Stimulated activated CD4-positive, alpha-beta T cell treated with anti-CD3 and anti-CD28 coated beads, Interleukin-12 subunit alpha, Interleukin-12 subunit beta, amount 100 ng/mL, for 4 hours (primary cell): ENCODE data around the gene SNX10.

Experiments used
- DNase-seq: peaks from one replicate; pipeline ENCODE4 v3.0.0-alpha.2; 2020

The SNX10 gene

DNA sequence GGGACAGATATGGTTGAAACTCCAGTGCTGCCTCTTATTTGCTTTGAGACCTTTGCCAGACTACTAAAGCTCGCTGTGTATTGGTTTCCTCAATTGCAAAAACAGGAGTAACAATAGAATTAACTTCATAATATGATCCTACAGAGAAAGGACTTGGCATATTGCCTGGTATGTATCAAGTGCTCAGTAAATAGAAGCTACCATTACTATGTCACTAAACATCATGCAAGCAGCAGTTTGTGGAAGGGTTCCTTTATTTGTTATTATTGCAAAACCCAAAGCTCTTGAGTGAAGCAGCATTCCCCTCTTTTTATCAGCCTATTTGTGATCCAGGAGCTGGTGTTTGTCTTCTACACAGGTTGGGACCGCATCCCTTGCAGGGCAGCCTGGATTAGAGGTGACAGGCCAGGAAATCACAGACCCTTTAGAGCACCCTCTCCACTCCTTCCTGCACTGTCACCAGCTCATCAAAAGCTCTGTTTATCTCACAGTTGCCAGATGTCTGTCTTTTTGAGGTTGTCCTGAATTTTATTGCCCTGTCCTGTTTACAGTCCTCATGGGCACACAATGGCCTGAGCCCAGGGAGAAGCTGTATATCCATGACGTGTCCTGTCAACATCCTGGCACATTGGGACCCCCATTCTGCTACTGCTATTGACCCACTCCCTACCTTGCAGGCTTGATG is 121.5 kb downstream of the SNX10 start:
- no peak for DNase-seq

DNA sequence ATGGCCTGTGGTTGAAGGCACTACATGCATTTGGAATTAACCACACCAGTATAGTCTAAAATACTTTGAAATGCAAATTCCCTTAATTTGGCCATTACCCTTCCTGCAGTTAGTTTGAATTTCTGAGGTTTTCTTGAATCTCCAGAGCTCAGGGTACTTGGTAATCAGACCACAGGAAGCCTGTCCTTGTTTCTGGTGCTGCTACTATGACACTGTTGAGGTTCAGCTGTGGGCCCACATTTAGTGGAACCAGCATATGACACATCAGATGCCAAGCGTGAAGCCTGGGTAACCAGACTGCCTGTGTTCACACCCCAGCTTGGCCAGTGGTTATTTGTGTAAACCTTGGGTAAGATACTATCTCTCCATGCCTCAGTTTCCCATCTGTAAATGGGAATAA is 124.3 kb downstream of the SNX10 start:
- no peak for DNase-seq

DNA sequence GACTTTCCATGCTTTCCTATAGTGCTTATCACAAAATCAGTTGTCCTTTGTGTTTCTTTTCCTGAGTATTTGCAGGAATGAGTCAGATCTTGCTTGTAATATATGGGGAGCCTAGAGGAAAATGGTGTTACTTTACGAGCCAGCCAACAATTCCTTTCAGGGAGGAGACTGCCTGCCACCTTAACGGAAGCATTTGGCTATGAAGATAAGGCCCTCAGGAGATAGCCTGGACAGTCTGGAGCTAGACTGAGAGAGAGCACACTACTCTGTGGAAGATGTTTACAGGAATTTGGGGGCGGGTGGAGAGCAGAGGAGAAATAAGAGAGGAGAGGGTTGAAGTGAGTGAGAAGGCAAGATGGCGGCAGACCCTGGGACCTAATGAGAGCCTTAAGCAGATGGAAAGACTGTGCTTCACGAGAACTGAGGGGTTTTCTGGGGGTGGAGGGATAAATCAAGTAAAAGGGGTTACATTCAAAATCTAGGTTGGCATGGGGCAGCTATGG is 126.3 kb downstream of the SNX10 start:
- no peak for DNase-seq

DNA sequence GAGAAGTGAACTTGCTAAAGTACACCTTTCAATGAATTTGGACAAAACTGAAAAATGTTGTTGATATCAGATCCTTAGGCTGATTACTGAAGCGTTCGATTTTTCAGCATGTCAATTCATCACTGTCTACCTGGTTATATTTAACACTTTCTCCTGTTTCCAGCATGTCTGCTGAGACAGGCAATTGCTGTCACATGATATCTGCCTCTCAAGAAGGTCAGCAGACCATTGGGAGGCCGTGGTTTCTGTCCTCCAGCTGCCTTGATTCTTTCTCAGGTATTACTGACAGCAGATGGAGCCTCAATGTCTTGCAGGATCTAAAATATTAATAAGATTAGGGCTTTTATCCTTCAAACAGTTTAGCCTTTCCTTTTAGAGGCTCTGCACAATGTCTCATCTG is 127.5 kb downstream of the SNX10 start:
- DNase-seq = no peak

DNA sequence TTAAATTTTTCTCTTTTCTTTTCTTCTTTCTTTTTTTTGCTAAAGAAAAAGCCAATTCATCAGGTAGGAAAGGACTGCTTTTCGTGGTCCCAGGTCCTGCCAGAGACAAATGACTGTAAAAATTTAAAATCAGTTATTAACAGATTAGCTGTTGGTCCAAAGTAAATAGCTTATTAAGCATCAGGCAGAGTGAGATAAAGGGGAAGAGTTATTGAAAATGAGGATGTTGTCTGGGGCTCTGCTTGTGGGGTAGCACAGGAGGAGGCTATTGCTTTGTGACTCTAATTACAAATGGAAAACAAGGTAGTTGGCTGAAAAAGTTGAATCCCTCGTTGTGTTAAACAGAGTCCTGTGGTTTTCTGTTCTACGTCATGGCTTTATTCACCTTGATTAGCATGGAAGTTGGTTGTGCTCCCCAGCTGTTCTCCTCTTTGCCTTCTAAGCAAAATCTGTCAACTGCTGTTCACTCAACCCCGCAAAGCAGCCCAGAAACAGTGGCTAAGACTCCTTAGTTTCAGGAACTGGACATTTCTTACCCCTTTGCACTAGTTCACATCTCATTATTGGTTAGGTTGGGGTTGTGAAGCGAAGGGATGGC is 128.9 kb downstream of the SNX10 start:
- DNase-seq = no peak

DNA sequence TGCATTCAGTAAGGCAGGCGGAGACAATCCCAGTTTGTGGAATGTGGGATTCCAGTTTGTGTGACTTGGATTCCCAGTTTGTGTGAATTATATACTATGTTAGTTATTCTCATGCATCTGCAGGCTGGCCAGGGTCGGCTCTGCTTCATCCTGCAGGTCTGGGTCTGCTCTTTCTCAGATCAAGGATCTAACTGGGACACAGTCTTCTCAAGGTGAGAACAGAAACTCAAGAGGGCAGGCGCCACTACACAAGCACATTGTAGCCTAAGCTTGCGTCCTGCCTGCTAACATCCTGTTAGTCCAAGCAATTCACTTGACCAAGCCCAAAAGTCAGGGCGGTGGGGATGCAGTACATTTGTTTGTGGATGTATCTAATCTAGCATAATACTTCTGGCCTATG is 131.1 kb downstream of the SNX10 start:
- DNase-seq = no peak

DNA sequence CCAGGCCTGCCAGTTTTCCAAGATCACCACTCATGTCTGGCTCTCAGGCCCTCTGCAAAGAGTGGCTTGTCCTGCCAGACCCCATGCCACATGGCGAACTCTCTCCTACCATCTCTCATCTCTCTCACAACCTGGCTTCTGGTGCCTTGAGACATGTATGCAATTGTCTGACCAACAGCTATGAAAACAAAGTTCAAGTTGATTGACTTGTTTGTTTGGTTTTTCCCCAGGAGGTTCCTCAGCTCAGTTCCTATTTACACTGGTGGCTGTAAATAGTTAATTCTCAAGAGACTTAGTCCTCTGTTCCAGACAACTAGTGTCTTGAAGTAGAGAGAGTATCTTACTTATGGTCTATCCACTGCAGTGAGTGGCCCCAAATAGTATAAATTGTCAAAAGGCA is 131.8 kb downstream of the SNX10 start:
- DNase-seq = no peak
